ENCODE data around the gene TAMALIN.

- TF ChIP-seq, protein P1, sequence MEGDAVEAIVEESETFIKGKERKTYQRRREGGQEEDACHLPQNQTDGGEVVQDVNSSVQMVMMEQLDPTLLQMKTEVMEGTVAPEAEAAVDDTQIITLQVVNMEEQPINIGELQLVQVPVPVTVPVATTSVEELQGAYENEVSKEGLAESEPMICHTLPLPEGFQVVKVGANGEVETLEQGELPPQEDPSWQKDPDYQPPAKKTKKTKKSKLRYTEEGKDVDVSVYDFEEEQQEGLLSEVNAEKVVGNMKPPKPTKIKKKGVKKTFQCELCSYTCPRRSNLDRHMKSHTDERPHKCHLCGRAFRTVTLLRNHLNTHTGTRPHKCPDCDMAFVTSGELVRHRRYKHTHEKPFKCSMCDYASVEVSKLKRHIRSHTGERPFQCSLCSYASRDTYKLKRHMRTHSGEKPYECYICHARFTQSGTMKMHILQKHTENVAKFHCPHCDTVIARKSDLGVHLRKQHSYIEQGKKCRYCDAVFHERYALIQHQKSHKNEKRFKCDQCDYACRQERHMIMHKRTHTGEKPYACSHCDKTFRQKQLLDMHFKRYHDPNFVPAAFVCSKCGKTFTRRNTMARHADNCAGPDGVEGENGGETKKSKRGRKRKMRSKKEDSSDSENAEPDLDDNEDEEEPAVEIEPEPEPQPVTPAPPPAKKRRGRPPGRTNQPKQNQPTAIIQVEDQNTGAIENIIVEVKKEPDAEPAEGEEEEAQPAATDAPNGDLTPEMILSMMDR (conservative IDR thresholded peaks at IDR 0.05; ENCODE audit: low read length) = no peak
- no peak for TF ChIP-seq EZH2phosphoT487 (IDR thresholded peaks at IDR 0.05; ENCODE audit: borderline replicate concordance)
Measured at GRCh38 chr12:52005903-52006703, 643 bp upstream of the TAMALIN start.
